GM19043 (cell line): ENCODE data around the gene CSDE1.

Source experiments
- ATAC-seq: cut with Tn5 transposase; IDR thresholded peaks from one replicate; pipeline ENCODE4 v1.9.1; 2021; ENCODE audit warnings: low read depth; ENCODE audit not compliant: unreplicated experiment

Gene CSDE1

DNA sequence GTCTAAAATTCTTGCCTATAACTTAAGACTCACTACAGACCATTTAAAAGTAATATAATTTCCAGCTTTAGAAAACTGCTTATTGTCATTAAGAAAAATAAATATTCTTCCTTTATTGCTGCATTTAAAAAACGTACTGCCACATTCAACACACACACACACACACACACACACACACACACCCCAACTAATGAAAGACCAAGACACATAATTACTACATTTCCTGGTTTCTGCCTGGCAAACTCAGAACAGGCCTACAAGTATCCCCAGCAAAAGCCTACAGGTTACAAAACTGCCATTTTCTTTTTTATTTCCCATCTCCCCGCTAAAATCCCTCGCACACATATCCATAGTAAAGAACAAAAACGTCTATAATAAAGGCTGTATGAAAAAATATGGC is 89.4 kb downstream of the CSDE1 start:
- ATAC-seq = no peak

DNA sequence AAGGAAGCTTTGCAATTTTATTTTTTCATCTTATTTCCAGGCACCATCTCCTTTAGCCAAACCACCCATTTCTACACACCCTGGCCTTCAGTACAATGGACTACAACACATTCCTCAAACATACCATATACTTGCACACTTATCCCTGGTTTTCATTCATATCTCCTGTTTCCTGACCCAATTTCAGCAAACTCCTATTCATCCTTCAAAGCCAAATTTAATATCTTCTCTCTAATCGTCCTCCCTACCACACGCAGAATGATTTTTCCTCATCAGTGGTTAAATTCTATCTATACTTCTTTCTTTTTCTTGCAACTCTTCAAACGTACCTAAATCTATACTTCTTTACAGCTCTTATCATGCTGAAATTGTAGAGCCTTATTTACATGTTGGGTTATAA is 90.8 kb downstream of the CSDE1 start:
- no peak for ATAC-seq
